ENCODE data around the gene GPR78. TPM values are rescaled to one million over a fixed set of nuclear protein-coding genes. Genes with fewer than 3 reads are reported as not detected.

Gene GPR78
- total RNA-seq, 2 donors from 2014 or later, result 3.7 to 8.1 TPM

GRCh38 chr4:8600266-8600665 is 20.1 kb downstream of the GPR78 start:
- TF ChIP-seq CTCF (conservative IDR thresholded peaks at IDR 0.05), result no peak
- Histone ChIP-seq H3K36me3 (ENCODE audit: control insufficient read depth, insufficient read depth, low read length) (peaks cover 16% of the 10 kb centered on the region), H3K9me3 (ENCODE audit: control insufficient read depth, low read length) (no peaks in the 10 kb centered on the region), H3K27ac (ENCODE audit: low read depth, low read length) (no peak overlapping the region), H3K4me1 (ENCODE audit: control insufficient read depth, insufficient read depth, low read length) (no peaks in the 10 kb centered on the region), H3K27me3 (ENCODE audit: control insufficient read depth, insufficient read depth, low read length, poor library complexity, severe bottlenecking) (no peaks in the 10 kb centered on the region), H3K4me3 (ENCODE audit: low read length) (no peak overlapping the region), H3K9ac (ENCODE audit: extremely low read depth, low read length, poor library complexity, severe bottlenecking) (no peak overlapping the region)
- DNase-seq, result no peak
- H3K27me3 Mint-ChIP-seq (ENCODE audit: insufficient read depth), result no peaks in the 10 kb centered on the region
- no peak overlapping the region for H3K4me3 Mint-ChIP-seq
- H3K4me1 Mint-ChIP-seq, result no peaks in the 10 kb centered on the region
- no peaks in the 10 kb centered on the region for H3K9me3 Mint-ChIP-seq
- H3K27ac Mint-ChIP-seq, result no peak overlapping the region
- H3K36me3 Mint-ChIP-seq (ENCODE audit: low read depth), result peaks cover 7% of the 10 kb centered on the region
- 90 to 92% methylated on average over 11 to 13 of the region's 13 CpGs for WGBS, 2 experiments (ENCODE audit: insufficient coverage in 1 of 2, insufficient read length in 1 of 2)

DNA sequence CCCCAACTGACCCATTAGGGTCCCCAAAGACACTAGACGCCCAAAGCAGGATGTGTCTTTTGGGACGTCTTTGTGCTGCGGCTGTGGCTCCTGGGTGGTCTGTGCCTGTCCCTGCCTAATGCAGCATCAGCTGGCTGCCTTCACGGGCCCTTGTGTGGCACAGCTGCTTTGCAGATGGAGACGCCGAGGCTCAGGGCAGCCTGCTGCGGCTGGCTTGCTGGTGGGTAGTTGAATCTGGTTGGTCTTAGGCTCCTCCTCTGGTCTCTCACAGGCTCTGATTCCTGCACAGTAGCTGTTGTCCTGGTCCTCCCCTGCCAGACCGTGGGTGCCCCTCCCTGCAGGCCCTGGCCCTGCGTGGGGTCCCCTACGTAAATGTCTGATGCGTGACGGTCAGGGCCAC is 20.5 kb downstream of the GPR78 start:
- no peak for TF ChIP-seq CTCF (conservative IDR thresholded peaks at IDR 0.05)
- no peaks in the 10 kb centered on the region for H3K4me1 ChIP-seq (ENCODE audit: control insufficient read depth, insufficient read depth, low read length)
- no peak overlapping the region for H3K27ac ChIP-seq (ENCODE audit: low read depth, low read length)
- Mint-ChIP-seq H3K4me1 (no peaks in the 10 kb centered on the region), H3K9me3 (no peaks in the 10 kb centered on the region), H3K27me3 (ENCODE audit: insufficient read depth) (no peaks in the 10 kb centered on the region), H3K4me3 (no peak overlapping the region), H3K36me3 (ENCODE audit: low read depth) (peaks cover 7% of the 10 kb centered on the region), H3K27ac (no peak overlapping the region)
- H3K27me3 ChIP-seq (ENCODE audit: control insufficient read depth, insufficient read depth, low read length, poor library complexity, severe bottlenecking), result no peaks in the 10 kb centered on the region
- H3K36me3 ChIP-seq (ENCODE audit: control insufficient read depth, insufficient read depth, low read length), result peaks cover 18% of the 10 kb centered on the region
- H3K9ac ChIP-seq (ENCODE audit: extremely low read depth, low read length, poor library complexity, severe bottlenecking), result no peak overlapping the region
- 92 to 95% methylated on average over 9 to 12 of the region's 12 CpGs for WGBS, 2 experiments (ENCODE audit: insufficient coverage in 1 of 2, insufficient read length in 1 of 2)
- H3K4me3 ChIP-seq (ENCODE audit: low read length), result no peak overlapping the region
- no peak for DNase-seq
- H3K9me3 ChIP-seq (ENCODE audit: control insufficient read depth, low read length), result no peaks in the 10 kb centered on the region

DNA sequence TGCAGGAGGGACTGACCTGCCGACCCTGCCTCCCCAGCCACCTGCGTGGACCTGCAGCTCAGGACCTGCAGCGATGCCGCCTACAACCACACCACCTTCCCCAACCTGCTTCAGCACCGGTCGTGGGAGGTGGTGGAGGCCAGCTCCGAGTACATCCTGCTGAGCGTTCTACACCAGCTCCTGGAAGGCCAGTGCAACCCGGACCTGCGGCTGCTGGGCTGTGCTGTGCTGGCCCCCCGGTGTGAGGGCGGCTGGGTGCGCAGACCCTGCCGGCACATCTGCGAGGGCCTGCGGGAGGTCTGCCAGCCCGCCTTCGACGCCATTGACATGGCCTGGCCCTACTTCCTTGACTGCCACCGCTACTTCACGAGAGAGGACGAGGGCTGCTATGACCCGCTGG is 20.9 kb downstream of the GPR78 start:
- 95 to 96% methylated on average over 12 to 23 of the region's 23 CpGs for WGBS, 2 experiments (ENCODE audit: insufficient coverage in 1 of 2, insufficient read length in 1 of 2)
- Histone ChIP-seq H3K27me3 (ENCODE audit: control insufficient read depth, insufficient read depth, low read length, poor library complexity, severe bottlenecking) (no peaks in the 10 kb centered on the region), H3K4me1 (ENCODE audit: control insufficient read depth, insufficient read depth, low read length) (no peaks in the 10 kb centered on the region), H3K27ac (ENCODE audit: low read depth, low read length) (no peak overlapping the region), H3K36me3 (ENCODE audit: control insufficient read depth, insufficient read depth, low read length) (peaks cover 18% of the 10 kb centered on the region), H3K9ac (ENCODE audit: extremely low read depth, low read length, poor library complexity, severe bottlenecking) (no peak overlapping the region), H3K4me3 (ENCODE audit: low read length) (no peak overlapping the region), H3K9me3 (ENCODE audit: control insufficient read depth, low read length) (no peaks in the 10 kb centered on the region)
- no peak for TF ChIP-seq CTCF (conservative IDR thresholded peaks at IDR 0.05)
- Mint-ChIP-seq H3K4me1 (no peaks in the 10 kb centered on the region), H3K9me3 (no peaks in the 10 kb centered on the region), H3K4me3 (no peak overlapping the region), H3K36me3 (ENCODE audit: low read depth) (peaks cover 7% of the 10 kb centered on the region), H3K27me3 (ENCODE audit: insufficient read depth) (no peaks in the 10 kb centered on the region), H3K27ac (no peak overlapping the region)
- no peak for DNase-seq

Data from endodermal cell (in vitro differentiated cells).